RWPE2 (cell line): ENCODE measurements around the gene IFNAR2.

Experiments used
- ATAC-seq: fragments of 200-7000 bp; cut with Tn5 transposase; 3 replicates; pipeline ENCODE4 v1.9.1; 2021; ENCODE audit warnings: low read depth
- DNase-seq: peaks from one replicate; pipeline ENCODE4 v3.0.0-alpha.2; 2020; ENCODE audit warnings: low spot score
- H3K27ac ChIP-seq: fragments of 450-650 bp; 2 replicates; pipeline ENCODE4 v1.5.1; 2017; ENCODE audit warnings: mild to moderate bottlenecking; ENCODE audit not compliant: poor library complexity, severe bottlenecking
- H3K27me3 ChIP-seq: fragments of 250-450 bp; sonication (Bioruptor Pico); 2 replicates; pipeline ENCODE4 v1.5.1; 2021; ENCODE audit warnings: mild to moderate bottlenecking, moderate library complexity; ENCODE audit not compliant: insufficient read depth, poor library complexity, severe bottlenecking
- H3K36me3 ChIP-seq: fragments of 250-450 bp; sonication (Bioruptor Pico); 2 replicates; pipeline ENCODE4 v1.5.1; 2020; ENCODE audit warnings: low read depth, mild to moderate bottlenecking, moderate library complexity
- H3K4me1 ChIP-seq: fragments of 250-450 bp; sonication (Bioruptor Pico); 2 replicates; pipeline ENCODE4 v1.5.1; 2021; ENCODE audit warnings: mild to moderate bottlenecking, moderate library complexity; ENCODE audit not compliant: insufficient read depth, poor library complexity, severe bottlenecking
- H3K4me3 ChIP-seq: fragments of 250-450 bp; sonication (Bioruptor Pico); 2 replicates; pipeline ENCODE4 v1.5.1; 2021; ENCODE audit warnings: mild to moderate bottlenecking, moderate library complexity; ENCODE audit not compliant: severe bottlenecking
- H3K9me3 ChIP-seq: fragments of 250-450 bp; sonication (Bioruptor Pico); 2 replicates; pipeline ENCODE4 v1.5.1; 2021; ENCODE audit warnings: mild to moderate bottlenecking, moderate library complexity; ENCODE audit not compliant: severe bottlenecking
- CTCF ChIP-seq: fragments of 450-650 bp; IDR thresholded peaks from one replicate; pipeline ENCODE4 v1.5.1; 2017; ENCODE audit warnings: mild to moderate bottlenecking, moderate library complexity; ENCODE audit not compliant: poor library complexity, severe bottlenecking

The IFNAR2 gene

DNA sequence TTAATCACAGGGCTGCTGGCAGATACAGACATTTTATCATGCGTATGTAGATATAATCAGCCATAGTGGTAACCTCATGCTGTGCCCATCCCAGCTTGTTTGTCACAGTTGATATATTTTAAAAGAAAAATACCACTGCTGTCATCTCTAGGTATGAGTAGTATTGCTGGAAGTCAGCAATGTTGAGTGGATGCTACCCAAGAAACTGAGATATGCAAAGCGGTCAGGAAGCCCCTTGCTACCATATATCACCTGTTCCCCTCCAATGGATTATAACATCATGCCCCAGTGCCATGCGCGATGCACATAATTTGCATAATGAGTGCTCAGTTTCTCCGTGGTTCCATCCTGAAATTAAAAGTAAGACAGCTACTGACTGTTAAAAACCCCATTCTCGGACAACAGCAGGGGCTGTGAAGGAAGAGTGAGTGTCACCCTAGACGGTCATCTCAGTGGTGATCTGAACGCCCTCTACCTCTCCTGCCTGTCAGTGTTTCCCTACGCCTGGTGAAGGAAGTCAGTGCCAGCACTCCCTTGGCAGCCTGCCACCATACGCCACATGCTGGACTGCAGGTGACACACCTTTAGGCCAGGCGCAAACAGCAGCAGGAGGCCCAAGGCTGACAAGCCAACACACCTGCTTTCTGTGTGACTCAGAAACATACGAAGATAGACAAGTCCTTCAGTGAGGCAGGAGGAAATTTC is 39.2 kb downstream of the IFNAR2 start:
- H3K4me3 ChIP-seq: no peak overlapping the region
- H3K4me1 ChIP-seq: peaks cover 5% of the 10 kb centered on the region
- no peaks in the 10 kb centered on the region for H3K27me3 ChIP-seq
- no peaks in the 10 kb centered on the region for H3K9me3 ChIP-seq
- H3K36me3 ChIP-seq: peaks cover 11% of the 10 kb centered on the region
- ATAC-seq: peak; percentile 51
- H3K27ac ChIP-seq: no peak overlapping the region
- DNase-seq: peak; percentile 79
- TF ChIP-seq CTCF: no peak

DNA sequence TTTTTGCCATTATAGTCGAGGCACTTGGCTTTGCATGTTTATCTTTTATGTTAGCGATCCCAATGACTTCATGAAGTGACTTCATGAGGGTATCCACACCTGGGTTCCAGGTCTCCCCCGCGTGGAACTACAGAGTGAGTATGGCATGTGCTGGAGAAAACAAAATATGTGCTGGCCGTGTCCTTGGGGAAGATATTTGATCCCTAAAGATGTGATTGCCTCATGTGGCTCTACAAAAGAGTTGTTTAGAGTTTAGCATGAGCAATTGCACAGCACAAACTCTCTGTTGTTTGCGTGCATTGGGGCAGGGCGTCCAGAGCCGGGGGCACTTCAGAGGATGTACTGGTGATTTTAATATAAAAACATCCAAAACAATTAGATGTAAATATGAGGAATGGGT is 41.2 kb downstream of the IFNAR2 start:
- DNase-seq (no peak), ATAC-seq (no peak)
- TF ChIP-seq CTCF: no peak
- H3K27me3 ChIP-seq: no peaks in the 10 kb centered on the region
- H3K27ac ChIP-seq: no peak overlapping the region
- H3K9me3 ChIP-seq: no peaks in the 10 kb centered on the region
- no peak overlapping the region for H3K4me3 ChIP-seq
- peaks cover 13% of the 10 kb centered on the region for H3K36me3 ChIP-seq
- H3K4me1 ChIP-seq: peaks cover 5% of the 10 kb centered on the region

GRCh38 chr21:33273044-33273443 is 43.3 kb downstream of the IFNAR2 start:
- DNase-seq (no peak), ATAC-seq (no peak)
- Histone ChIP-seq H3K9me3 (no peaks in the 10 kb centered on the region), H3K27ac (no peak overlapping the region), H3K4me3 (no peak overlapping the region), H3K36me3 (peaks cover 13% of the 10 kb centered on the region), H3K27me3 (no peaks in the 10 kb centered on the region), H3K4me1 (peaks cover 5% of the 10 kb centered on the region)
- TF ChIP-seq CTCF: no peak

- ATAC-seq: no peak
- no peak for DNase-seq
- H3K9me3 ChIP-seq: peaks cover 11% of the 10 kb centered on the region
- TF ChIP-seq CTCF: no peak
- no peak overlapping the region for H3K4me3 ChIP-seq
- no peaks in the 10 kb centered on the region for H3K4me1 ChIP-seq
- H3K36me3 ChIP-seq: peaks cover 9% of the 10 kb centered on the region
- H3K27ac ChIP-seq: no peak overlapping the region
- no peaks in the 10 kb centered on the region for H3K27me3 ChIP-seq
Observed at GRCh38 chr21:33278721-33279120, 49.0 kb downstream of the IFNAR2 start.

- H3K4me3 ChIP-seq: no peak overlapping the region
- peaks cover 5% of the 10 kb centered on the region; the same call in 1 of the 2 replicates for H3K36me3 ChIP-seq
- H3K9me3 ChIP-seq: peaks cover 11% of the 10 kb centered on the region
- H3K4me1 ChIP-seq: no peaks in the 10 kb centered on the region
- ATAC-seq (no peak), DNase-seq (no peak)
- no peaks in the 10 kb centered on the region for H3K27me3 ChIP-seq
- no peak for TF ChIP-seq CTCF
- no peak overlapping the region for H3K27ac ChIP-seq
Observed at GRCh38 chr21:33279330-33279820, 49.6 kb downstream of the IFNAR2 start.
